Mesendoderm (in vitro differentiated cells): Measurements from ENCODE around the gene SVOP. TPM values are rescaled to one million over a fixed set of nuclear protein-coding genes. Genes with fewer than 3 reads are reported as not detected.
"Not testable (repeated sequence)": the region's sequence is repeated elsewhere in the genome, so short reads cannot be mapped to it uniquely, and the experiment has no call there.

Source experiments
- DNase-seq: peaks from one replicate; pipeline ENCODE4 v3.0.0; 2013
- H2AK5ac ChIP-seq: 2 replicates; pipeline ENCODE4 v1.6.1; 2013; ENCODE audit warnings: low read length, inconsistent platforms
- H2BK120ac ChIP-seq: 2 replicates; pipeline ENCODE4 v1.6.1; 2013; ENCODE audit warnings: low read depth, mild to moderate bottlenecking, low read length, moderate library complexity, mixed read lengths
- H2BK15ac ChIP-seq: replicated peaks from 2 replicates; pipeline ENCODE4 v1.6.1; 2013; ENCODE audit warnings: low read depth, mild to moderate bottlenecking, moderate library complexity
- H2BK5ac ChIP-seq: 2 replicates; pipeline ENCODE4 v1.6.1; 2013; ENCODE audit warnings: low read length, inconsistent platforms
- H3K18ac ChIP-seq: 2 replicates; pipeline ENCODE4 v1.6.1; 2013; ENCODE audit warnings: mild to moderate bottlenecking, low read length, mixed read lengths
- H3K23ac ChIP-seq: one replicate; pipeline ENCODE4 v1.6.1; 2013; ENCODE audit warnings: low read length
- H3K27ac ChIP-seq: 2 replicates; pipeline ENCODE4 v1.5.1; 2013; ENCODE audit warnings: low read depth, mild to moderate bottlenecking, inconsistent platforms, low read length, moderate library complexity
- H3K27me3 ChIP-seq: 2 replicates; pipeline ENCODE4 v1.6.1; 2013; ENCODE audit warnings: low read length, control low read depth, mild to moderate bottlenecking, inconsistent platforms; ENCODE audit not compliant: insufficient read depth, poor library complexity
- H3K36me3 ChIP-seq: 2 replicates; pipeline ENCODE4 v1.6.1; 2013; ENCODE audit warnings: low read length, inconsistent platforms; ENCODE audit not compliant: control insufficient read depth, insufficient read depth
- H3K4ac ChIP-seq: one replicate; pipeline ENCODE4 v1.6.1; 2013; ENCODE audit warnings: low read depth, mild to moderate bottlenecking, low read length, moderate library complexity
- H3K4me1 ChIP-seq: 2 replicates; pipeline ENCODE4 v1.6.1; 2013; ENCODE audit warnings: low read depth, low read length, inconsistent platforms; ENCODE audit not compliant: control insufficient read depth
- H3K4me2 ChIP-seq: 2 replicates; pipeline ENCODE4 v1.6.1; 2013; ENCODE audit warnings: low read length
- H3K4me3 ChIP-seq: 2 replicates; pipeline ENCODE4 v1.5.1; 2013; ENCODE audit warnings: mild to moderate bottlenecking, low read length
- H3K56ac ChIP-seq: one replicate; pipeline ENCODE4 v1.6.1; 2013; ENCODE audit warnings: low read length
- H3K79me1 ChIP-seq: 2 replicates; pipeline ENCODE4 v1.6.1; 2013; ENCODE audit warnings: low read length, inconsistent platforms
- H3K79me2 ChIP-seq: 2 replicates; pipeline ENCODE4 v1.6.1; 2013; ENCODE audit warnings: mild to moderate bottlenecking, low read length; ENCODE audit not compliant: control insufficient read depth, insufficient read depth
- H3K9ac ChIP-seq: 2 replicates; pipeline ENCODE4 v1.6.1; 2013; ENCODE audit warnings: low read length, inconsistent platforms
- H4K5ac ChIP-seq: one replicate; pipeline ENCODE4 v1.6.1; 2013; ENCODE audit warnings: low read length
- H4K8ac ChIP-seq: one replicate; pipeline ENCODE4 v1.6.1; 2013; ENCODE audit warnings: low read depth, mild to moderate bottlenecking, control low read depth, low read length, moderate library complexity
- WGBS: extraction: QIAGEN DNeasy Blood & Tissue Kit; methylation state at CpG from one replicate; pipeline ENCODE4 v1.1.7; 2013; ENCODE audit warnings: low lambda C conversion rate, missing lambda C conversion rate; ENCODE audit not compliant: insufficient coverage; ENCODE audit errors: extremely low coverage; 5-methylcytosine and 5-hydroxymethylcytosine counted together
- small RNA-seq: library from polyadenylated mRNA; stranded (forward); fragments of <200 nt; extraction: miRNeasy Mini kit (QIAGEN cat#:217004); gene quantifications from one replicate; pipeline ENCODE3, GENCODE V24; 2013; ENCODE audit not compliant: insufficient read depth

Gene SVOP

GRCh38 chr12:108860443-108860842 lies 160.4 kb downstream of the SVOP start:
- Histone ChIP-seq H3K23ac (no peak overlapping the region), H4K5ac (no peak overlapping the region), H3K79me1 (peaks cover 9% of the 10 kb centered on the region), H3K56ac (no peak overlapping the region), H3K4ac (no peak overlapping the region), H3K4me3 (no peak overlapping the region), H2BK15ac (no peak overlapping the region), H2AK5ac (no peak overlapping the region), H3K36me3 (no peaks in the 10 kb centered on the region), H2BK120ac (no peak overlapping the region), H4K8ac (no peak overlapping the region), H3K9ac (no peak overlapping the region), H3K4me1 (peaks cover 5% of the 10 kb centered on the region), H3K27ac (no peak overlapping the region), H3K79me2 (peaks cover 6% of the 10 kb centered on the region), H3K18ac (no peak overlapping the region), H3K4me2 (no peak overlapping the region), H3K27me3 (no peaks in the 10 kb centered on the region), H2BK5ac (no peak overlapping the region)
- WGBS, result no CpG with 5 or more reads among the region's 6 CpGs
- no peak for DNase-seq

GRCh38 chr12:108859923-108860291 lies 161.0 kb downstream of the SVOP start:
- Histone ChIP-seq H3K56ac (no peak overlapping the region), H3K4me3 (no peak overlapping the region), H3K18ac (no peak overlapping the region), H3K79me1 (peaks cover 11% of the 10 kb centered on the region), H3K36me3 (no peaks in the 10 kb centered on the region), H3K27ac (no peak overlapping the region), H4K8ac (no peak overlapping the region), H2AK5ac (no peak overlapping the region), H2BK5ac (no peak overlapping the region), H3K27me3 (no peaks in the 10 kb centered on the region), H3K4me1 (peaks cover 5% of the 10 kb centered on the region), H2BK120ac (no peak overlapping the region), H3K23ac (no peak overlapping the region), H3K9ac (no peak overlapping the region), H2BK15ac (no peak overlapping the region), H3K79me2 (peaks cover 10% of the 10 kb centered on the region), H3K4me2 (no peak overlapping the region), H3K4ac (no peak overlapping the region), H4K5ac (no peak overlapping the region)
- WGBS, result no CpG with 5 or more reads among the region's 1 CpG
- DNase-seq, result no peak

- H3K23ac ChIP-seq, H3K36me3 ChIP-seq, H4K8ac ChIP-seq, H3K27me3 ChIP-seq, H3K4ac ChIP-seq, H4K5ac ChIP-seq, H3K4me3 ChIP-seq, H3K9ac ChIP-seq, H3K27ac ChIP-seq, H3K56ac ChIP-seq, H3K4me2 ChIP-seq, H3K4me1 ChIP-seq, H2BK120ac ChIP-seq, H2AK5ac ChIP-seq, DNase-seq, H2BK5ac ChIP-seq, H2BK15ac ChIP-seq: not testable (repeated sequence)
- no CpG with 5 or more reads among the region's 6 CpGs for WGBS
- peaks cover 16% of the 10 kb centered on the region for H3K79me1 ChIP-seq
- peaks cover 12% of the 10 kb centered on the region for H3K79me2 ChIP-seq
- peak overlapping the region; percentile 15 for H3K18ac ChIP-seq
Observed at GRCh38 chr12:108859141-108859922, 161.5 kb downstream of the SVOP start.

- Histone ChIP-seq H3K4me3 (no peak overlapping the region), H3K4me2 (peak overlapping the region; percentile 65), H2BK5ac (no peak overlapping the region), H3K27me3 (no peaks in the 10 kb centered on the region), H3K79me2 (peaks cover 15% of the 10 kb centered on the region), H4K5ac (no peak overlapping the region), H2BK15ac (no peak overlapping the region), H2AK5ac (no peak overlapping the region), H3K4me1 (peaks cover 5% of the 10 kb centered on the region), H3K36me3 (no peaks in the 10 kb centered on the region), H3K9ac (peak overlapping the region; percentile 48), H3K79me1 (peaks cover 18% of the 10 kb centered on the region), H2BK120ac (no peak overlapping the region), H3K18ac (no peak overlapping the region), H4K8ac (no peak overlapping the region), H3K27ac (no peak overlapping the region), H3K23ac (no peak overlapping the region), H3K4ac (no peak overlapping the region), H3K56ac (peak overlapping the region; percentile 75)
- DNase-seq, result peak; percentile 57
- WGBS, result no CpG with 5 or more reads among the region's 18 CpGs
Observed at GRCh38 chr12:108858311-108859074, 162.4 kb downstream of the SVOP start.

Small RNA genes lying within 50 kb of the gene (small RNA-seq; reads per million reads assigned to genes)
- not detected for gene AC190387.1
- not detected for gene RNA5SP372
- not detected for gene RNU6-361P
